ENCODE results near the gene USF2.
A peak's percentile ranks its signal among the peaks of the same experiment; 100 is the strongest.

Gene USF2

DNA sequence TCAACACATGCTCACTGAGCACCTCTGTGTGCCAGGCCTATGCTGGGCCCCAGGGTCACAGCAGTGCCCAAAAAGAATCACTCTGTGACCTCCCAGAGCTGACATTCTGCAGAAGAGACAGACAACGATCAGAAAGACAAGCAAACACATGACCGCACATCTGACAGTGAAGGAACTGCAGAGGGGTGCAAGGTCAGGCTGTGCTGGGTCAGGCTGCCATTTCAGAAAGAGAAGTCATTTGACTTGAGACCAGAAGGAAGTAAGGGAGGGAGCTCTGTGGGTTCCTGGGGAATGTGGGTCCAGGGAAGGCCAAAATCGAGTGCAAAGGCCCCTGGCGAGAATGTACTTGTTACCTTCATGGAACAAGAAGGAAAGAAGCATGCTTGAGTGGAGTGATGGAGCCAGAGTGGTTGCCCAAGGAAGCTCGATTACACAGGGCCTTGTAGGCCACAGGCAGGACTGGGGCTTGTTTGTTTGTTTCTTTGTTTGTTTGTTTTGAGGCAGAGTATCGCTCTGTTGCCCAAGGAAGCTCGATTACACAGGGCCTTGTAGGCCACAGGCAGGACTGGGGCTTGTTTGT lies 48.8 kb downstream of the USF2 start:
- DNase-seq (ENCODE audit: low spot score) (no peak), FAIRE-seq (no peak)

DNA sequence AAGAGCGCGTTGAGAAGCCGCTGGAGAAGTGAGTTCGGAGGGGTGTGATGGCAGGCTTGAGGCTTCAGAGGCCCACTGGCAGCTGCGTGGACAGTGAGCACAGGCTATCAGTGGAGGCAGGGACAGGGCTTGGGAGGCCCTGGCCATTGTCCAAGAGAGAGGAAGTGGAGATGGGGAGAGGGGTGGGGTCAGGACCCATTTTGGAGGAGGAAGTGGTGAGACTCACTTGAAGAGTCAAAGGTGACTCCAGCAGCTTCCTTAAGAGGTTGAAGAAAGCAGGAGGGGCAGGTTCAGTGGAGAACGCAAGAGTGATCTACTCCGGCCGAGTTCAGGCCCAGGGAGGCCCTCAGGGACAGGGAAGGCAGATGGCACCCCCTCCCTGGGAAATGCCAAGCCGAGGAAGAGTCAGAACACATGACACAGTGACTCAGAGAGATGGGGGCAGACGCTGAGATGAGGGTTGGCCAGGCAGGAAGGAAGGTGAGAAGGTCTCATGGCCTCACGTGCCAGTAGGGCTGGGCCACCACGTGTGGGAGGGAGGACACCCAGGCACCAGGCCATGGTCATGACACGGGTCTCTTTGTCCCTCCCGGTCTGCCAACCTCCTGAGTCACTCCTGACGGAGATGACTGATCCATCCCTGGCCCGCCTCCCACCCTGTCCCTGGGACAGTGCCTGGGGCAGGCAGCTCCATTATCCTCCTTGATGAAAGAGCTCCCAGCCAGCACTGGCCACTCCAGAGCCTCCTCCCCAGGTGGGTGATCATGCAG lies 50.1 kb downstream of the USF2 start:
- DNase-seq (ENCODE audit: low spot score), result peak; percentile 89
- peak; percentile 89 for FAIRE-seq

DNA sequence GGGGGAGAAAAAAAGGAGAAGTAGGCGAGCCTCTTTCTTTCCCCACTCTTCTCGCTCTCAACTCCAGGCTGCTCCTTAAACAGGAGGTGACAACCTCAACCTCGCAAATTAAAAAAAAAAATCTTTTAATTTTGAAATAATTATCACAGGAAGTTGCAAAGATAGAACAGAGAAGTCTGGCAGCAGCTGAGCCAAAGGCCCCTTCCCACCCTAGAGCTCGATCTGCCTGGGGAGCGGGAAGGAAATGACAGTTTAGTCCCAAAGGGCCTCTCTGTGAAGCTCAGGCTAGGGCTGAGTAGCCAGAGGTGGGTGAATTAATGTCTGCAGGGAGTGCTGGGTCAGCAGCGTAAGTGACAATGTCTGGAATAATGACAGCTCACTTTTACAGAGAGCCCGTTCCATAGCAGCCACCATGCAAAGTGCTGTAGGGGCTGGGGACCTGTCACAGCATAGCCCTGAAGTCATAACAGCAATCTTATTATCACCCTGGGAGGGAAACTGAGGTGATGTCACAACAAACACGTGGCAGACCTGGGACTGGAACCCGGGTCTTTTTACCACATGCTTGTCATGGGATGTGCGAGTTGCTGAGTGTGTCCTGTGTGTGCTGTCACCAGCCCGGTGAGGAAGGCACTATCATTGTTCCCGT lies 51.4 kb downstream of the USF2 start:
- DNase-seq (ENCODE audit: low spot score), result no peak
- FAIRE-seq, result no peak

DNA sequence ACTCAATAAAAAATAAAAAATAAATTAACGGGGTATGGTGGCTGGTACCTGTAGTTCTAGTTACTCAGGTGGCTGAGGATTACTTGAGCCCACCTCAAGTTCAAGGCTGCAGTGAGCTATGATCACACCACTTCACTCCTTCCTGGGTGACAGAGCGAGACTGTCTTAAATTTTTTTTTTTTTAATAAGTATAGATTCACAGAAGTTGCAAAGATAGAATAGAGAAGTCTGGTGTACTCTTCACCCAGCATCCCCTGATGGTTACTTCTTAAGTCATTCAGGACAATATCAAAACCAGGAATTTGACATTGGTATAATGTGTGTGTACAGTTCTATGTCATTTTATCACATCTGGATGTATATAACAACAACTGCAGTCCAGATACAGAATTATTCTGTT lies 52.5 kb downstream of the USF2 start:
- FAIRE-seq (no peak), DNase-seq (ENCODE audit: low spot score) (no peak)

DNA sequence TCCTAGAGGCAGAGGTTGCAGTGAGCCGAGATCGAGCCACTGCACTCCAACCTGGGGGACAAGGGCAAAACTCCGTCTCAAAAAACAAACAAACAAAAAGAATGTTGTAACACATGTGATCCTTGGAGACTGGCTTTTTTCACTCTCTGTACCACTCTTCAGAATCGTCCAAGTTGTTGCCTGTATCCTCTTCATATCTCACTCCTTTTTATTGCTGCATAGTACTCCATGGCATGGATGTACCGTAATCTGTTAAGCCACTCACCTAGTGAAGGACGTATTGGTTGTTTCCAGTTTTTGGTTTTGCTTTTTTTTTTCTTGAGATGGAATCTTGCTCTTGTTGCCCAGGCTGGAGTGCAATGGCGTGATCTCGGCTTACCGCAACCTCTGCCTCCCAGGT lies 53.3 kb downstream of the USF2 start:
- no peak for FAIRE-seq
- no peak for DNase-seq (ENCODE audit: low spot score)

DNA sequence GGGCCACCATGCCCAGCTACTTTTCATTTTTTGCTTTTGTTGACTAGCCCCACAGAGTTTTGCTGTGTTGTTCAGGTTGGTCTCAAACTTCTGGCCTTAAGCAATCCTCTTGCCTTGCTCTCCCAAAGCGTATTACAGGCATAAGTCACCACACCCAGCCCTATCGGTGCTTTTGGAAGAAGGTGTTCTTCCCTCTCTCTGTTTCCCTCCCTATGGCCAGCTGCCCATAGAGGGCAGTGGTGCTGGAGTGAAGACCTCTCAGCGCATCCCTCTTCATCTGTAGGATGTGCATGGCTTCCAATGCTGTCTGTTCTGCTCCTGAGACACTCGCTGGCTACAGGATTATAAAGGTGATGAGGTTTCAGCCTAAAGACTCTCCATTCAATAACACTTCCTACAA lies 58.9 kb downstream of the USF2 start:
- DNase-seq (ENCODE audit: low spot score), result no peak

DNA sequence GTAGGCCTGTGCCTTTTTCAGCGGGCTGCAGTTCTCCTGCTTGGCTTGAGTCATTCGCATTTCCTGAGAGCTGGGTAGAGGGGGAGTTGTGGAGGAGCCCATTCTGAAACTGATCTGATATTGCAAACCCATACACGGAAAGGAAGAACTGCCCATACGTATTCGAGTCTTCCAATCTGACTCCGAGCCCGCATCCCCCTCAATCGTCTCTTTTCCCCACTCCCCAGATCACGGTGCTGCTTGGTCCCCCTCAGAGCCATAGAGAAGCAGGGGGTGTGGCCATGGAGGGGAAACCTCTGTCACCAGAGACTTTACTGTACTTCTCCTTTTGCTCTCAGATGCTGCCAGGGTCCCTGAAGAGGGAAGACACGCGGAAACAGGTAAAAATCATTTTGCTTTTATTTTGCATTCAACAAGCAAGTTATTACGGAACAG lies 60.1 kb downstream of the USF2 start, which contains the start of gene CD22:
Gene CD22, plus strand, starts transcription at position 337 of the 435 bp plus-strand sequence. CDS start 2,854 bp downstream, outside the sequence.
- FAIRE-seq, result no peak

More for the DNA sequence above, 58.9 kb downstream of the USF2 start:
- FAIRE-seq, result no peak

DNA sequence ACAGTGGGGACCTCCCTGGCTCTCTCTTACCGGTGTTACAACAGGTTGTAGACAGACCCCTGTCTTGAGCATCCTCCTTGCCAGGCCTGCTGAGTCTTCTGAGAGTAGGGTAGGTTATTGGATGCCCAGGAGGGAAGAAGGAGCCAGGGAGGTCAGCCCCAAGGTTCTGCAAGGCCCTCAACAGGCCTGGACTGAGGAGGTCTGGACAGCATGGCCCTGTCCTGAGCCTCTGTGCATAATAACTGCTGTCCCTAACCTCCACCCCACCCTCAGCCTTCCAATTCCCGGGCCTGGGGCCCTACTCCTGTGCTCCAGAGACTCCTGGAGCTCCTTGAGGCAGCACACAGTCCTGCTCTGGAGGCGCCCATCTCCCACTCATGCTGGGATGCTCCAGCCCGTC lies 60.6 kb downstream of the USF2 start:
- no peak for FAIRE-seq
- DNase-seq (ENCODE audit: low spot score), result no peak

More for the DNA sequence above, 60.1 kb downstream of the USF2 start, which contains the start of gene CD22:
- DNase-seq (ENCODE audit: low spot score), result no peak

Measured in urothelium cell line (cell line).